Retinal pigment epithelial cell (primary cell): ENCODE measurements around the gene FAR1.

Experiments used
- DNase-seq: peaks from one replicate; pipeline ENCODE4 v3.0.0-alpha.2; 2010; ENCODE audit warnings: low read depth
- H3K4me3 ChIP-seq: 2 replicates; pipeline ENCODE4 v1.5.1; 2011; ENCODE audit warnings: mild to moderate bottlenecking, low read length, control low read depth, moderate library complexity
- TF ChIP-seq, protein P1 (sequence below): conservative IDR thresholded peaks from 2 replicates; pipeline ENCODE4 v1.5.1; 2011; ENCODE audit warnings: low read depth, low read length, control low read depth, inconsistent platforms

The FAR1 gene

DNA sequence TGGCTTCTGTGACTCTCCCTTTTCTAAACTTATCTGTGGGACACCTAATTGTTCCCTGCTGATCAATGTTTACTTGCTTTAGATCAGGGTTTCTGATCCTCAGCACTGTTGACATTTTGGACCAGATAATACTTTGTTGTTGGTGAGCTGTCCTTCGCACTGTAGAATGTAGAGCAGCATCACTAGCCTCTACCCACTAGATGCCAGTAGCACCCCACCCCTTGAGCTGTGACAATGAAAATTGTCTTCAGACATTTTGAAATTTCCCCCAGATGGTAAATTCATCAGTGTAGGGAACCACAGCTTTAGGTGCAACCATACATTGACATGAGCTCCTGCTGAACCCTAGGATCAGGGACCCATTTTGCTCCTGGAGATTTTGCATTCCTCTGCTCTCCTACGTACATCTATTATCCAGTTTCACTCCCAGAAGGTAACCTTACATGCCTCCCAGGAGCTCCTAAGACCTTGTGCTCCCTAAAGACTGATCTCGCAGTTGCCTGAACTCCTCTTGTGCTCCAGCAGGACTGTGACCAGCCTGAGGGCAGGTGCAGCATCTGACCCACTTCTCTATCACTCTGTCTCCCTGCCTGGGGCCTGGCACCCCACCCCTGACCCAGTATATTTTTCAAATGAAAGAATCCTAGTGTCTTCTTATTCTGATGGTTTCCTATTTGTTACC lies 107.8 kb downstream of the FAR1 start:
- TF ChIP-seq, protein P1, sequence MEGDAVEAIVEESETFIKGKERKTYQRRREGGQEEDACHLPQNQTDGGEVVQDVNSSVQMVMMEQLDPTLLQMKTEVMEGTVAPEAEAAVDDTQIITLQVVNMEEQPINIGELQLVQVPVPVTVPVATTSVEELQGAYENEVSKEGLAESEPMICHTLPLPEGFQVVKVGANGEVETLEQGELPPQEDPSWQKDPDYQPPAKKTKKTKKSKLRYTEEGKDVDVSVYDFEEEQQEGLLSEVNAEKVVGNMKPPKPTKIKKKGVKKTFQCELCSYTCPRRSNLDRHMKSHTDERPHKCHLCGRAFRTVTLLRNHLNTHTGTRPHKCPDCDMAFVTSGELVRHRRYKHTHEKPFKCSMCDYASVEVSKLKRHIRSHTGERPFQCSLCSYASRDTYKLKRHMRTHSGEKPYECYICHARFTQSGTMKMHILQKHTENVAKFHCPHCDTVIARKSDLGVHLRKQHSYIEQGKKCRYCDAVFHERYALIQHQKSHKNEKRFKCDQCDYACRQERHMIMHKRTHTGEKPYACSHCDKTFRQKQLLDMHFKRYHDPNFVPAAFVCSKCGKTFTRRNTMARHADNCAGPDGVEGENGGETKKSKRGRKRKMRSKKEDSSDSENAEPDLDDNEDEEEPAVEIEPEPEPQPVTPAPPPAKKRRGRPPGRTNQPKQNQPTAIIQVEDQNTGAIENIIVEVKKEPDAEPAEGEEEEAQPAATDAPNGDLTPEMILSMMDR, result peak; percentile 4
- DNase-seq, result no peak
- no peak overlapping the region for H3K4me3 ChIP-seq

- DNase-seq, result no peak
- TF ChIP-seq, protein P1, result no peak
- H3K4me3 ChIP-seq, result no peak overlapping the region
These were observed 109.0 kb downstream of the FAR1 start for GRCh38 chr11:13777341-13777985.

DNA sequence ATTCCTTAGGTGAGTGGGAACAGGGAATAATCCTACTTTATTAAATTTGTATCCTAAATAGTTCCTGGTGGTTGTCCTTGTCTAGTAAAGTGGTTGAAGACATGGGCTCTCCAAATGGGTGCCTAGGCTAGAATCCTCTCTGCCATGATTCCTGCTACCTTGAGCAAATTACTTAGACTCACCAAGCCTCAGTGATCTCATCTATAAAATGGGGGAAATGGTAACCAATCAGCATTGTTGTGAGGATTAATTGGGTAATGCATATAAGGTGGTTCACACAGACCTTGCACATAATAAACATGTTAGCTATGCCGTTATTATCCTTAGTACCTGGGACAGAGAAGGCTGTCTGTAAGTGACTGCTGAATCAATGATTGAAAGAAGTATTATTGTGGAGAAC lies 109.9 kb downstream of the FAR1 start:
- TF ChIP-seq, protein P1, result no peak
- DNase-seq, result no peak
- no peak overlapping the region for H3K4me3 ChIP-seq

DNA sequence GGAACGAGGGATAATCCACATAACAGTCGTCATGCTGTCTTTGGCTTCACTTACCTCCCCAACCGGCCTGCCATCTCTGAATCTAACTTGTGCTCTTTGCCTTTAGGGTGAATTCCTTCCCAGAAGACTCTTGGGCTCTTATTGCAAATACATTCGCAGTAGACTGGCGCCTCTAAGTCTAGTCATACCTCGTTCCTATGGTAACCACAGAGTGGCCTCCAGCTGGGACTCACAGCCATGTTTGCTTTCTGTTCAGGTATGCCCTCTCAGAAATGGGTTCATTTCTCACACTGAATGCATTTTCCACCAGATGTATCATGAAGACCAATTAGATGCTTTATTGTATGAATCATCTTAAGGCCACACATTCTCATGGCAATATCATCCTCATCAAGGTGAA lies 112.7 kb downstream of the FAR1 start:
- H3K4me3 ChIP-seq, result no peak overlapping the region
- DNase-seq, result no peak
- TF ChIP-seq, protein P1, result no peak
